ENCODE measurements around the gene NAPB. TPM values are rescaled to one million over a fixed set of nuclear protein-coding genes. Genes with fewer than 3 reads are reported as not detected.

The NAPB gene
- total RNA-seq, 1 experiment from 2014 or later: 4.6 TPM

DNA sequence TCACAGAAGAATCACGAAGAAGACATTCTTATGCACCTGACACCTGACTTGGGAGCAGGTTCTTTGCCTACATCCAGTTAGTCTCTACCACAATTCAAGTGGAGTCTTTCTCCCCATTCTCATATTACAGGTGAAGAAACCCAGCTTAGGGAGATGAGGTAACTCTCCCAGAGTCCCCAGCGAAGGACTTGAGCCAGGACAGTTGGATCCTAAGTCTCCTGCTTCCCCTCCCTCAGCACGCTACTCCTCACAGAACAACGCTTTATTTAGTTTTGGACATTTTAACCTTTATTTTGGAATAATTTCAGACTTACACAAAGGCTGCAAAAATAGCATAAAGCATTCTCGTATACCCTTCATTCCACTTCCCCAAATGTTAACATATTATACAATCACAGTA is 17.4 kb upstream of the NAPB start:
- no TSS peak for BruUV-seq (replicated peaks)
- Mint-ChIP-seq H3K27me3 (ENCODE audit: unreplicated experiment) (no peaks in the 10 kb centered on the region), H3K4me3 (ENCODE audit: low read depth, unreplicated experiment) (no peak overlapping the region), H3K36me3 (ENCODE audit: insufficient read depth, unreplicated experiment) (no peaks in the 10 kb centered on the region), H3K4me1 (ENCODE audit: low read depth, unreplicated experiment) (no peaks in the 10 kb centered on the region), H3K27ac (ENCODE audit: unreplicated experiment) (no peak overlapping the region), H3K9me3 (ENCODE audit: low read depth, unreplicated experiment) (no peaks in the 10 kb centered on the region)
- CTCF ChIA-PET: interaction anchor here (0.6 kb wide), 1 partner anchor 184 kb away, joined by 6 read pairs; no protein-coding TSS in a partner anchor
- intact Hi-C loops (cut with micrococcal nuclease; ENCODE audit: unreplicated experiment): no loop called here
- DNase-seq: no peak
- TF ChIP-seq, protein P1, sequence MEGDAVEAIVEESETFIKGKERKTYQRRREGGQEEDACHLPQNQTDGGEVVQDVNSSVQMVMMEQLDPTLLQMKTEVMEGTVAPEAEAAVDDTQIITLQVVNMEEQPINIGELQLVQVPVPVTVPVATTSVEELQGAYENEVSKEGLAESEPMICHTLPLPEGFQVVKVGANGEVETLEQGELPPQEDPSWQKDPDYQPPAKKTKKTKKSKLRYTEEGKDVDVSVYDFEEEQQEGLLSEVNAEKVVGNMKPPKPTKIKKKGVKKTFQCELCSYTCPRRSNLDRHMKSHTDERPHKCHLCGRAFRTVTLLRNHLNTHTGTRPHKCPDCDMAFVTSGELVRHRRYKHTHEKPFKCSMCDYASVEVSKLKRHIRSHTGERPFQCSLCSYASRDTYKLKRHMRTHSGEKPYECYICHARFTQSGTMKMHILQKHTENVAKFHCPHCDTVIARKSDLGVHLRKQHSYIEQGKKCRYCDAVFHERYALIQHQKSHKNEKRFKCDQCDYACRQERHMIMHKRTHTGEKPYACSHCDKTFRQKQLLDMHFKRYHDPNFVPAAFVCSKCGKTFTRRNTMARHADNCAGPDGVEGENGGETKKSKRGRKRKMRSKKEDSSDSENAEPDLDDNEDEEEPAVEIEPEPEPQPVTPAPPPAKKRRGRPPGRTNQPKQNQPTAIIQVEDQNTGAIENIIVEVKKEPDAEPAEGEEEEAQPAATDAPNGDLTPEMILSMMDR (IDR thresholded peaks at IDR 0.05; ENCODE audit: unreplicated experiment): no peak

DNA sequence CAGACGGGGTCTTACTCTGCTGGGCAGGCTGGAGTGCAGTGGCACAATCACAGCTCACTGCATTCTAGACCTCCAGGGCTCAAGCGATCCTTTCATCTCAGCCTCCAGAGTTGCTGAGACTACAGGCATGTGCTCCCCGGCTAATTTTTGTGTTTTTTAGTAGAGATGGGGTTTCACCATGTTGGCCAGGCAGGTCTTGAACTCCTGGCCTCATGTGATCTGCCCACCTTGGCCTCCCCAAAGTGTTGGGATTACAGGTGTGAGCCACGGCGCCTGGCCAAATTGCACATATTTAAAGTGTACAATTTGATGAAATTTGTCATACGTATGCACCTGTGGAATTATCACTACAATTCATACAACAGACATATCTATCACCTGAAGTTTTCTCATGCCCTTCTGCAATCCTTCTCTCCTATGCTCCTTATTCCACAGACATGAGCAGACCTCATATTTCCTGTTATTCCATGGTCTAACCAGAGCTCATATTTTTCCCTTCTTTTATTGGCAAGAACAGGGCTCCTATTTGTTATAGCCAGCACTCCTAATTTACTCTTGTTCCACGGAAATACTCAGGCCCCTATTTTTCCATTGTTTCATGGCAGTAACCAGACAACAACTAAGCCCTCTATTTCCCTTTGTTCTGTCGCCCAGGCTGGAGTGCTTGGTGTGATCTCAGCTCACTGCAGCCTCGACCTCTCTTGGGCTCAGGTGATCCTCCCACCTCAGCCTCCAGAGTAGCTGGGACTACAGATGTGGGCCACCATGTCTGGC is 16.0 kb upstream of the NAPB start:
- no peaks in the 10 kb centered on the region for H3K9me3 Mint-ChIP-seq (ENCODE audit: low read depth, unreplicated experiment)
- no peak overlapping the region for H3K4me3 Mint-ChIP-seq (ENCODE audit: low read depth, unreplicated experiment)
- DNase-seq: no peak
- CTCF ChIA-PET: no interaction called here
- H3K4me1 Mint-ChIP-seq (ENCODE audit: low read depth, unreplicated experiment): no peaks in the 10 kb centered on the region
- TF ChIP-seq, protein P1 (IDR thresholded peaks at IDR 0.05; ENCODE audit: unreplicated experiment): no peak
- no peaks in the 10 kb centered on the region for H3K36me3 Mint-ChIP-seq (ENCODE audit: insufficient read depth, unreplicated experiment)
- BruUV-seq (replicated peaks): no TSS peak
- intact Hi-C loops (cut with micrococcal nuclease; ENCODE audit: unreplicated experiment): no loop called here
- no peaks in the 10 kb centered on the region for H3K27me3 Mint-ChIP-seq (ENCODE audit: unreplicated experiment)
- no peak overlapping the region for H3K27ac Mint-ChIP-seq (ENCODE audit: unreplicated experiment)

DNA sequence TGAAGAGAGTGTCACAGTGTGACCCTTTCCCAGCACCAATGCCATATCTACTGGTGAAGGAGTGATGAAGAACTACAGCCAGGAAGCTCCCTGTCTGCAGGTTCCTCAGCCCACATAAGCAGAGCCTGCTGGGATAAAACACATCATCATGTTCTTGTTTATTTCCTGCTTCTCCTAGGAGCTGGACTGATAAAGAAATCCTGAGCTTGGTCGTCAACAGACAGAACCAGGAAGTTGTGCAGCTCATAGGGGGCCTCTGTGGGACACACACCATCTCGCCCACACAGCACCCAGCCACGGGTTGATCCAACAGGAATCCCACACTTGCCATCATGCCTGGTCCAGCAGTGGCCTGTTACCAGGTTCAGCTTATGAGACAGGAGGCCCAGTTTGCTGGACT is 15.4 kb upstream of the NAPB start:
- no TSS peak for BruUV-seq (replicated peaks)
- DNase-seq: no peak
- H3K27me3 Mint-ChIP-seq (ENCODE audit: unreplicated experiment): no peaks in the 10 kb centered on the region
- no peaks in the 10 kb centered on the region for H3K9me3 Mint-ChIP-seq (ENCODE audit: low read depth, unreplicated experiment)
- intact Hi-C loops (cut with micrococcal nuclease; ENCODE audit: unreplicated experiment): no loop called here
- CTCF ChIA-PET: no interaction called here
- H3K36me3 Mint-ChIP-seq (ENCODE audit: insufficient read depth, unreplicated experiment): no peaks in the 10 kb centered on the region
- H3K27ac Mint-ChIP-seq (ENCODE audit: unreplicated experiment): no peak overlapping the region
- TF ChIP-seq, protein P1 (IDR thresholded peaks at IDR 0.05; ENCODE audit: unreplicated experiment): no peak
- H3K4me1 Mint-ChIP-seq (ENCODE audit: low read depth, unreplicated experiment): no peaks in the 10 kb centered on the region
- no peak overlapping the region for H3K4me3 Mint-ChIP-seq (ENCODE audit: low read depth, unreplicated experiment)

DNA sequence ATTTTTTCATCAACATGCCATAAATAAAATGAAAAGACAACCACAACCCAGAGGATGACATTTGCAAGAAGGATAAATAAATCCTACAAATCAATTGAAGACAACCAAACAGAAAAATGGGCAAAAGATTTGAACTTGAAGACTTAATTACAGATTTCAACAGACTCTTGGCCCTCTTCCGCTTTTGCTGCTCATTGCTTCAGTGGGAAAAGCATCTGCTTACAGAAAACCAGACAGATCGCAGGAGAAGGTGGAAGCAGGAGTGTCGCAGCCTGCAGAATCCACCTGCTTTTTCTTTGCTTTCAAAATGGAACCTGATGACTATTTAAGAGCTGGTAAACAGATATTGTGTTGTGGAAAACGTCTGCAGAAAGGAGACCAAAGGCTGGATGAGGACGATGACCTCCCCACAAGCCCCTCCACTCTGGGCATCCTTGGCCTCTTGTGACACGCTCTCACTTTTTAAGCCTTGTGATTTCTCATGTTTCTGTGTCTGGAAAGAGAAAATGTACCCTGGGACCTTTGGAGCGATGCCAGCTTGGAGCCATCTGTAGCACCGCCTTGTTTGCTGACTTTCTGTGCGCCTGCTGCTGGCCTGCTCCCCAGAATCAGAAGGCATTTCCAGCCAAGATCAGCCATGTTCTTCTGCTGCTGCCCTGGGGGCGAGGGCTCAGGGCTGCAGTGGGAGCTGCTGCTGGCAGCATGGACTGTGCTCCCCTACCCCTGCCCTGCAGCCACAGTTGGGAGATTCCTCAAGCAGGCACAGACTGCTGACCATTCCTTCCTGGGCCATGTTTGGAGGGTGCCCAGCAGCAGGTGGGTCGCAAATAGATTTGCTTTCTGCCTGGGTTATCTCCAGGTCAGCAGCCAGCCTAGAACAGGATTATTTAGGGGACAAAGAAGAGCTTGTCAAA is 14.6 kb upstream of the NAPB start:
- TF ChIP-seq, protein P1 (IDR thresholded peaks at IDR 0.05; ENCODE audit: unreplicated experiment): no peak
- Mint-ChIP-seq H3K4me3 (ENCODE audit: low read depth, unreplicated experiment) (no peak overlapping the region), H3K9me3 (ENCODE audit: low read depth, unreplicated experiment) (no peaks in the 10 kb centered on the region), H3K27me3 (ENCODE audit: unreplicated experiment) (no peaks in the 10 kb centered on the region), H3K27ac (ENCODE audit: unreplicated experiment) (no peak overlapping the region), H3K4me1 (ENCODE audit: low read depth, unreplicated experiment) (no peaks in the 10 kb centered on the region), H3K36me3 (ENCODE audit: insufficient read depth, unreplicated experiment) (no peaks in the 10 kb centered on the region)
- CTCF ChIA-PET: no interaction called here
- no TSS peak for BruUV-seq (replicated peaks)
- no peak for DNase-seq
- intact Hi-C loops (cut with micrococcal nuclease; ENCODE audit: unreplicated experiment): no loop called here
